Left cardiac atrium (tissue), 4 donors: ENCODE measurements around the gene EFR3B. TPM values are rescaled to one million over a fixed set of nuclear protein-coding genes. Genes with fewer than 3 reads are reported as not detected.

ENCODE experiments used
- ATAC-seq, 2 donors: fragments of 200-7000 bp; cut with Tn5 transposase; one replicate each; pipeline ENCODE4 v1.9.1; 2020; ENCODE audit warnings: mild to moderate bottlenecking in 2 of 2, moderate library complexity in 2 of 2
- DNase-seq: peaks from one replicate; pipeline ENCODE4 v3.0.0-alpha.2; 2020
- intact Hi-C, 2 donors: fragments of 100-400 bp; cut with DNase I; formaldehyde crosslinking; loops; one replicate each; pipeline versions ENCODE4 v1.14.1 to v1.15.1; 2022 to 2023
- total RNA-seq, 2 donors: library from RNA; stranded (reverse); fragmentation: NEBNext Ultra II Directional; extraction: Animal tissue kit (Norgen Biotek cat#: 25700); gene quantifications; one replicate each; pipeline ENCODE4 v1.2.1, GENCODE V29; 2021
- donor health status: DM: no; HTN: yes; CAD: no.
- donor health status: DM: no; HTN: yes; CAD: no; lungs with severe emphysema.
- donor health status: DM: yes; HTN: yes; CAD: no.
- donor health status: Dilated cardiomyopathy.

EFR3B gene
- total RNA-seq, 2 donors from 2014 or later: 7.5 to 8.7 TPM

- DNase-seq (no peak), ATAC-seq (no peak)
- intact Hi-C loops: loop anchor here in 1 of 2 donors (10.0 kb wide), 2 partner anchors 363 to 783 kb away; no protein-coding TSS in a partner anchor
Observed at GRCh38 chr2:25197336-25198208, 155.7 kb downstream of the EFR3B start.

- intact Hi-C loops: loop anchor here in 1 of 2 donors (10.0 kb wide), 2 partner anchors 363 to 783 kb away; no protein-coding TSS in a partner anchor
- no peak for DNase-seq
- ATAC-seq: no peak
Observed at GRCh38 chr2:25198209-25198525, 156.3 kb downstream of the EFR3B start.

DNA sequence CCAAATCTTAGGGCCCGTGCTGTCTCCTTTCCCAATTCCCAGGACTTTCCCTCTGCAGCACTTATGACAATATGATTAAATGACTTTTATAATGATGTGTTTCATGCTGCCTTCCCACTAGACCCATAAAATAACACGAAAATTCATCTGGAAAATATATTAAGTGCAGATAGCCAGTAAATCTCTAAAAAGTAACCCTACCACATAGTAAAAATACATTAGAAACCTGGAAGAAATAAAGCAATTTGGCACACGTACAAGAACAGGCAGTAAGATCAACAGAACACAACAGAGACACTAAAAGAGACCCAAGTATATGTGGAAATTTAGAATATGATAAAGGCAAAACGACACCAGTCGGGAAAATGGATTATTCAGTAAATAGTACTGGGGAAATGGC is 156.7 kb downstream of the EFR3B start:
- ATAC-seq: no peak
- DNase-seq: no peak
- intact Hi-C loops: loop anchor here in 1 of 2 donors (10.0 kb wide), 2 partner anchors 364 to 784 kb away; no protein-coding TSS in a partner anchor

DNA sequence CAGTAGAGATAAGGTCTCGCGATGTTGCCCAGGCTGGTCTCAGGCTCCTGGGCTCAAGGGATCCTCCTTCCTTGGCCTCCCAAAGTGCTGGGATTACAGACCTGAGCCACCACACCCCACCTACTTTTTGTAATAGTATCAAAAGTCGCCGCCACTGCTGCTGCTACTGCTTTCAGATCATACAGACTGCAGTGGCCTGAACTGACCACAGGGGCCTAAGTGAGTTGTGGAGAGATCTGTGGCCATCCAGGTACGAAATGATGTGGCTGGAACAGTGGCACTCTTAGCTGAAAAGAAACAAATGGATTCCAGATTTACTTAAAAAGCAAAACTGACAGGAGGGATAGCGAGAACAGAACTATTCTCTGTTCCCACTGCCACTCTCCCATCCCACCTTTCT is 159.4 kb downstream of the EFR3B start:
- intact Hi-C loops: no loop called here
- DNase-seq (no peak), ATAC-seq (no peak)

- DNase-seq: no peak
- intact Hi-C loops: no loop called here
- ATAC-seq: no peak
Observed at GRCh38 chr2:25201794-25202193, 159.9 kb downstream of the EFR3B start.

GRCh38 chr2:25202275-25202674 is 160.4 kb downstream of the EFR3B start:
- ATAC-seq: no peak
- DNase-seq: no peak
- intact Hi-C loops: no loop called here

DNA sequence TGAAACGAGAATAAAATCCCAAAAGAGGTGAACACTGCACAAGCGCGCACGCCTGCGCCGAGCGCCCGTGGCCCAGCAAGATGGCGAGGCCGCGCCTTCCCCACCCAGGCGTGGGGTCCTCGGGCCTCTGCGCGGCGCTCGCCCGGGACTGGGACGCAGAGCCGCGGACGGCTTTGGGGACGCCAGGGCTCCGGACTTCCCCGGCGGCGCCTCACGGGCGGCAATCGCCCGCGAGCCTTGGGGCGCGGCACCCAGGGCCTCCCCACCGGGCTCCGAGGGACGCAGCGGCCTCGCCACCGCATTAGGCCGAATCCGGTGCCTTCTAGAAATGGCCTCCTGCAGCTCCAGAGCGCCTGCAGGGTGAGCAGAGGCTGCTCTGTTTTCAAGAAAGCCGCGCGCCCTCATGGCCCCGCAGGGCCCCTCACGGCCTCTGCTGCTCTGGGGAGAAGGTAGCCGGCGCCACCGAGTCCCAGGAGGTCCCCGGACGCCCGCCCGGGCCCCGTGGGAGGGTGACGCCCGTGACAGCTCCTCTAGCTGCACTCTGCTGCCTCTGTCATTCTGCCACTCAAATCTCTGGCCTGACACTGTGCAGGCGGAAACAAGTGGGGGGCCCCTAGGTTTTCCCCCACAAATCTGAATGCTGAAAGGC is 162.4 kb downstream of the EFR3B start:
- ATAC-seq (peak; percentile 66 to 72), DNase-seq (no peak)
- intact Hi-C loops: no loop called here

- ATAC-seq: peak in 1 of 2 donors; percentile 14
- no peak for DNase-seq
- intact Hi-C loops: no loop called here
Observed at GRCh38 chr2:25207078-25207545, 165.2 kb downstream of the EFR3B start.

Other genes starting within 250 kb of the EFR3B start
- 10 to 100 TPM; 19.8 to 24.3 TPM for gene PTRHD1, start 248.7 kb upstream of the EFR3B start, total RNA-seq
- gene CENPO, start 248.7 kb upstream of the EFR3B start, total RNA-seq: 1 to 10 TPM; 3.0 to 4.2 TPM
- 10 to 100 TPM; 42.7 to 44.0 TPM for gene ADCY3, start 121.8 kb upstream of the EFR3B start, total RNA-seq
- gene DNAJC27, start 70.1 kb upstream of the EFR3B start, total RNA-seq: 1 to 10 TPM; 7.0 to 8.3 TPM
- gene POMC, start 126.5 kb downstream of the EFR3B start, total RNA-seq: 10 to 100 TPM in 1 of 2 donors, 1 to 10 TPM in 1; 5.3 to 10.6 TPM